GM23248 (cell line): ENCODE data around the gene C15orf61.

Experiments
- EZH2 ChIP-seq: fragments of 200-600 bp; sonication (generic); IDR thresholded peaks from 2 replicates; pipeline ENCODE4 v1.6.1; 2018; ENCODE audit warnings: antibody characterized with exemption, mild to moderate bottlenecking; ENCODE audit not compliant: insufficient read depth, poor library complexity, severe bottlenecking
- EZH2phosphoT487 ChIP-seq: fragments of 200-600 bp; sonication (generic); IDR thresholded peaks from 2 replicates; pipeline ENCODE4 v1.6.1; 2018; ENCODE audit warnings: antibody characterized with exemption, moderate library complexity, mild to moderate bottlenecking, low read depth; ENCODE audit not compliant: insufficient read depth

DNA sequence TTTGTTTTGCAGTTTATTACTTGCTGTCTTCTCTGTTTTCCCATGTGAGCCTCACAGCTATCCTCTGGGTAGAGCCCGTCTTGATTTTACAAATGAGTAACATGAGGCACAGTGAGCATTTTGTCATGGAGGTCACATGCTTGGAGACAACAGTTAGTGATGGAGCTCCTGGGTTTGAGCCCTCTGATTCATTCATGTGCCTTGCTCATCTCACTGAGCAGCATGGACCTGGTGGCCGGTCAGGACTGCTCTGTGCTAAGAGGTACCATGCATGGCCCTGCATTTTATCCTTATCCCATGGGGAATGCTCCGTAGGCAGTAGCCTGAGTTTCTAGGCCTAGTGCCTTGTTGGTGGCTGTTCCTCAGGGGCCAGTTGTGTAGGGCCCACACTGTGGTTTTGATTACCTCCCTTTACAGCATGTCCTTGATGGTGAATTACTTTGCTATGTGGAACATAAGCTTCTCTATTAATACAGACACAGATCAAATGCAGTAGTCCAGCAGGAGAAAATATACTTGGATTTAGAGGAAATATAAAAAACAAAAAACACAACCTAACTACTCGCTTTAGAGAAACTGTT, 57.2 kb downstream of the C15orf61 start:
- TF ChIP-seq EZH2 (no peak), EZH2phosphoT487 (no peak)
